GM12873 (cell line): ENCODE measurements around the gene ASCC1.
A peak's percentile ranks its signal among the peaks of the same experiment; 100 is the strongest.

Experiments
- TF ChIP-seq, protein P1 (sequence below): IDR thresholded peaks from 2 replicates; pipeline ENCODE4 v1.5.1; 2012; ENCODE audit warnings: low read depth, mild to moderate bottlenecking, moderate library complexity, low read length, control low read depth; ENCODE audit not compliant: insufficient read depth; ENCODE audit errors: missing control alignments

The ASCC1 gene

DNA sequence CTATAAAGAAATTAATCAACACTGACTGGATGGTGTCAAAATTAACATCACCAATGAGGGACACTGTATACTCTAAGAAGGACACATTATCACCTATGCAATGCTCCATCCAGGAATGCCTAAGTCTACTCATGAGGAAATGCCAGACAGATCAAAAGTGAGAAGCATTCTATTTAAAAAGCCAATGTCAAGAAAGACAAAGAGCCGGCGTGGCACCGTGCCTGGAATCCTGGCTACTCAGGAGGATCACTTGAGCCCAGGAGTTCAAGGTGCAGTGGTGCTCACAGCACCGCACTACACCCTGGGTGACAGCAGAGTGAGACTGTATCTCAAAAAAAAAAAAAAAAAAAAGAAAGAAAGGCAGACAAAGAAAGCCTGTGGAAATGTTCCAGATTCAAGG is 45.8 kb downstream of the ASCC1 start:
- TF ChIP-seq, protein P1, sequence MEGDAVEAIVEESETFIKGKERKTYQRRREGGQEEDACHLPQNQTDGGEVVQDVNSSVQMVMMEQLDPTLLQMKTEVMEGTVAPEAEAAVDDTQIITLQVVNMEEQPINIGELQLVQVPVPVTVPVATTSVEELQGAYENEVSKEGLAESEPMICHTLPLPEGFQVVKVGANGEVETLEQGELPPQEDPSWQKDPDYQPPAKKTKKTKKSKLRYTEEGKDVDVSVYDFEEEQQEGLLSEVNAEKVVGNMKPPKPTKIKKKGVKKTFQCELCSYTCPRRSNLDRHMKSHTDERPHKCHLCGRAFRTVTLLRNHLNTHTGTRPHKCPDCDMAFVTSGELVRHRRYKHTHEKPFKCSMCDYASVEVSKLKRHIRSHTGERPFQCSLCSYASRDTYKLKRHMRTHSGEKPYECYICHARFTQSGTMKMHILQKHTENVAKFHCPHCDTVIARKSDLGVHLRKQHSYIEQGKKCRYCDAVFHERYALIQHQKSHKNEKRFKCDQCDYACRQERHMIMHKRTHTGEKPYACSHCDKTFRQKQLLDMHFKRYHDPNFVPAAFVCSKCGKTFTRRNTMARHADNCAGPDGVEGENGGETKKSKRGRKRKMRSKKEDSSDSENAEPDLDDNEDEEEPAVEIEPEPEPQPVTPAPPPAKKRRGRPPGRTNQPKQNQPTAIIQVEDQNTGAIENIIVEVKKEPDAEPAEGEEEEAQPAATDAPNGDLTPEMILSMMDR = no peak

DNA sequence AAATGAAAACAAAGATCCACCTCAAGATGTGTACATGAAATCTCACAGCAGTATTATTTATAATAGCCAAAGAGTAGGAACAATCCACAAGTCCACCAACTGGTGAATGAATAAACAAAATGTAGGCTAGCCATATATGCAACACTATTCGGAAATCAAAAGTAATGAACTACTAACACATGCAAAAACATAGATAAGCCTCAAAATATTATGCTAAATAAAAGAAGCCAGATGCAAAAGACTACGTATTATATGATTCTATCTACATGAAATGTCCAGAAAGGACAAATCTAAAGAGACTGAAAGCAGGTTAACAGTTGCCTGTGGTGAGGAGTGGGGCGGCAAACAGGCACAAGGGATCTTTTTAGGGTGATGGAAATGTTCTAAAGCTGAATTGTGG is 49.0 kb downstream of the ASCC1 start:
- TF ChIP-seq, protein P1 = no peak

DNA sequence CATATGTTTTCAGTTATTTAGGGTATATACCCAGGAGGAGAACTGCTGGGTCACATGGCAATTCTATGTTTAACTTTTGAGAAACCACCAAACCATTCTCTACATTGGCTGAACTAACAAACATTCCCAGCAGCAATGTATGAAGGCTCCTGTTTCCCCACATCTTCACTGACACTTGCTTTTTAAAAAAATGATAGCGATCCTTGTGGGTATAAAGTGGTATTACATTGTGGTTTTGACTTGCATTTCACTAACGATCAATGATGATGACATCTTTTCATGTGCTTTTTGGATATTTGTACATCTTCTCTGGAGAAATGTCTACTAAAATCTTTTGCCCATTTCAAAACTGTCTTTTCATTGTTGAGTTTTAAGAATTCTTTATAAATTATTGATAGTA is 51.5 kb downstream of the ASCC1 start:
- TF ChIP-seq, protein P1 = peak; percentile 33

DNA sequence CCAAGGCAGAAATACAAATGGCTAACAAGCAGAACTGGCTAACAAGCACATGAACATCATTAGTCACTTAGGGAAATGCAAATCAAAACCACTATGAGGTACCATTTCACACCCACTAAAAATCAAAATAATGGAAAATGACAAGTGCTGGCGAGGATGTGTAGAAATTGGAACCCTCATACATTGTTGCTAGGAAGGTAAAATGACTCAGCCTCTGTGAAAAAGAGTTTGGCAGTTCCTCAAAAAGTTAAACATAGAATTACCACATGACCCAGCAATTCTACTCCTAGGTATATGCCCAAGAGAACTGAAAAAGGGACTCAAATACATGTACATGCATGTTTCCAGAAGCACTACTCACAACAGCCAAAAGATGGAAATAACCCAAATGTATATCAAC is 53.1 kb downstream of the ASCC1 start:
- TF ChIP-seq, protein P1 = no peak

DNA sequence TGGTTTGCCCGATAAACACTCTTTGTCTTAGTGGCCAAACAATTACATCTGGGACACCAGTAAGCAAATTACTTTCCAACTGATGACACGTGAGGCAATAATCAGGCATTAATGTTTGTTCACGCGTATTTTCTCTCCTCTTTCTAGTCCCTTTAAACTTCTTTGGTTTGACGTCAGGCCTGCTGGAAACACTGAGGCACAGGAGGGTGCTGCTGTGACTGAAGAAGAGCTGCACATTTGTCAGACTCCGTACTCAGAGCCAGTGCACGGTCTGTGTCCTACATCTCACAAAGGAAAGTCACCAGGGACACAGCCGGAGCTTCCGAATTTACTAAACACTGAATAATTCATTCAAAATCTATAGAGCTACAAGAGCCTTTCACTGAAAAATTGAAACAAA is 57.9 kb downstream of the ASCC1 start:
- TF ChIP-seq, protein P1 = no peak

DNA sequence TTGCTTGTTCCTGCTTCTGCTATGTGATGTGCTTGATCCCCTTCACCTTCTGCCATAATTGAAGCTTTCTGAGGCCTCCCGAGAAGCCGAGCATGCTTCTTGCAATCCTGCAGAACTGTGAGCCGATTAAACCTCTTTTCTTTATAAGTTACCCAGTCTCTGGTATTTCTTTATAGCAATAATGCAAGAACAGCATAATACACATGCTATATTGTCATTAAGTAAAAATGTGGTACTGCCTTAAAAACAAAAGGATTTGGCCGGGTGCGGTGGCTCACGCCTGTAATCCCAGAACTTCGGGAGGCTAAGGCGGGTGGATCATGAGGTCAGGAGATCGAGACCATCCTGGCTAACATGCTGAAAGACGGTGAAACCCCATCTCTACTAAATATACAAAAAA is 59.9 kb downstream of the ASCC1 start:
- TF ChIP-seq, protein P1 = no peak

DNA sequence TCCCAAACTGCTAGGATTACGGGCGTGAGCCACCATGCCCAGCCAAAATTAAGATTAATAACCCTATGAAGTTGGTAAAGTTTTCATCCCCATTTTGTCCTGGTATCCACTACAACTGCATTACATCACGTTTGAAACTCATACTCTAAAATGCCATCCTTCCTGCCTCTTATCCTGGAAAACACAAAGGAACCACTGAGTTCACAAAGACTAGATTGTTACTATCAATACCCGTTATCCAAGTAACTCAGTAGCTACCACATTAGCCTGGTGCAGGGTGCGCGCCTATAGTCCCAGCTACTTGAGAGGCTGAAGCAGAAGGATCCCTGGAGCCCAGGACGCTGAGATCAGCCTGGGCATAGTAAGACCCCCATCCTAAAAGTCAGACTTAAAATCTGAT is 63.8 kb downstream of the ASCC1 start:
- TF ChIP-seq, protein P1 = no peak

DNA sequence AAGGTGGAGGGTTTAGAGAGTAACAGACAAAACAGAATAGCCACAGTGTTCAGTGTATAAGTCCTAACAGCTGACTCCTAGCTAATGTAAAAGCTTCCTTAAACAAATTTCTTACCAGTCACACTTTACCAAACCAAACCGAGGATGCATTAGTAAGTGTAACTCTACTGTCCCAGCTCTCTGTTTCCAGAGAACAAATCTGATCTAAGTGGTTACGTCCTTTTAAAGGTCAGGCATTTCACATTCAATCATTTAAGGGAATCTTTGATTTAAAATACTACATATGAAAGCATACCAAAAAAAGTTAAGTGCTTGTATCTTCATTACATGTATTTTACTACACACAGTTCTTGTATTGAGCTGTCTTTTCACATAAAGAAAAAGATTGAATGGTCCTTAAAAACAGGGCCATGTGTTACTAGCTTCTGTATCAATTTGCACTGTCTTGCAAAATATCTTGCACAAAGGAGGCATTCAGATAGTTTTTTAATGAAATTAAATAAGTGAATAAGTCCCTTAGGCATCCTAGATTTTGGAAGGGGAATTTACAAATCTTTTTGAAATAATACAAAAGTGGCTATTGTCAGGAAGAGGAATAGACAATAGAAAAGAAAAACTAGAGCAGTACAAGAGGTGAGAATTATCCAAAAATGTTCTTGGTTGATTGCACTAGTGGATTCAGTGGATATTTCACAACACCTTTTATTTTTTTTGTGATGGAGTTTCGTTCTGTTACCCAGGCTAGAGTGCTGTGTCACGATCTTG is 69.3 kb downstream of the ASCC1 start:
- TF ChIP-seq, protein P1 = no peak
